CD4-positive, CD25-positive, alpha-beta regulatory T cell (primary cell): Measurements from ENCODE around the gene CUL2. TPM values are rescaled to one million over a fixed set of nuclear protein-coding genes. Genes with fewer than 3 reads are reported as not detected.

ENCODE experiments used
- ATAC-seq, 2 donors: fragments of 150-1000 bp; cut with Tn5 transposase; one replicate each; pipeline ENCODE4 v1.10.0; 2021; ENCODE audit warnings: low read depth in 2 of 2, moderate number of reproducible peaks in 2 of 2, moderate library complexity in 1 of 2
- DNase-seq, 3 donors: peaks; one replicate each; pipeline versions ENCODE4 v3.0.0 to v3.0.0-alpha.2; 2012 to 2022; ENCODE audit warnings: mixed read lengths in 1 of 3
- H3K27ac ChIP-seq: one replicate; pipeline ENCODE4 v1.7.0; 2013; ENCODE audit warnings: mild to moderate bottlenecking, low read length; ENCODE audit not compliant: insufficient read depth, poor library complexity, severe bottlenecking
- H3K27me3 ChIP-seq: one replicate; pipeline ENCODE4 v1.7.0; 2013; ENCODE audit warnings: low read length; ENCODE audit not compliant: control insufficient read depth, insufficient read depth
- H3K36me3 ChIP-seq: one replicate; pipeline ENCODE4 v1.7.0; 2013; ENCODE audit warnings: mild to moderate bottlenecking, low read length, moderate library complexity; ENCODE audit not compliant: control insufficient read depth, insufficient read depth
- H3K4me1 ChIP-seq: 2 replicates; pipeline ENCODE4 v1.7.0; 2013; ENCODE audit warnings: mild to moderate bottlenecking, low read length; ENCODE audit not compliant: insufficient read depth, control insufficient read depth, poor library complexity, severe bottlenecking
- H3K4me3 ChIP-seq: one replicate; pipeline ENCODE4 v1.7.0; 2013; ENCODE audit warnings: low read depth, mild to moderate bottlenecking, low read length, moderate library complexity
- H3K9me3 ChIP-seq, 2 experiments: 1 replicate in 1 of 2; 2 replicates in 1 of 2; pipeline ENCODE4 v1.7.0; 2013; ENCODE audit warnings: low read length in 2 of 2, mild to moderate bottlenecking in 1 of 2, moderate library complexity in 1 of 2; ENCODE audit not compliant: control insufficient read depth in 2 of 2
- H3K27ac Mint-ChIP-seq, 3 donors: one replicate each; pipeline ENCODE4 v1.8.0; 2020 to 2022; ENCODE audit warnings: mild to moderate bottlenecking in 3 of 3, mixed read lengths in 3 of 3, moderate library complexity in 2 of 3
- H3K27me3 Mint-ChIP-seq: one replicate; pipeline ENCODE4 v1.8.0; 2022; ENCODE audit warnings: mild to moderate bottlenecking, mixed read lengths
- H3K36me3 Mint-ChIP-seq: one replicate; pipeline ENCODE4 v1.8.0; 2020; ENCODE audit warnings: mixed read lengths
- H3K4me1 Mint-ChIP-seq, 4 donors: one replicate each; pipeline ENCODE4 v1.8.0; 2020 to 2022; ENCODE audit warnings: mixed read lengths in 4 of 4, mild to moderate bottlenecking in 1 of 4
- H3K4me3 Mint-ChIP-seq, 4 donors: one replicate each; pipeline ENCODE4 v1.8.0; 2020 to 2022; ENCODE audit warnings: mild to moderate bottlenecking in 4 of 4, mixed read lengths in 4 of 4, moderate library complexity in 3 of 4
- H3K9me3 Mint-ChIP-seq, 7 donors: one replicate each; pipeline ENCODE4 v1.8.0; 2020 to 2022; ENCODE audit warnings: mixed read lengths in 7 of 7, mild to moderate bottlenecking in 3 of 7, moderate library complexity in 2 of 7
- polyA plus RNA-seq, 4 donors: library from polyadenylated mRNA; unstranded; fragments of 300-500 nt; fragmentation: Illumina TruSeq; gene quantifications; one replicate each; pipeline ENCODE4 v1.2.3, GENCODE V29; 2021
- total RNA-seq: library from RNA; stranded (reverse); gene quantifications from one replicate; pipeline ENCODE4 v1.2.3, GENCODE V29; 2022

CUL2 gene
- total and polyA plus RNA-seq, 5 donors from 2014 or later, result 23.6 to 39.5 (median 27.2) TPM

DNA sequence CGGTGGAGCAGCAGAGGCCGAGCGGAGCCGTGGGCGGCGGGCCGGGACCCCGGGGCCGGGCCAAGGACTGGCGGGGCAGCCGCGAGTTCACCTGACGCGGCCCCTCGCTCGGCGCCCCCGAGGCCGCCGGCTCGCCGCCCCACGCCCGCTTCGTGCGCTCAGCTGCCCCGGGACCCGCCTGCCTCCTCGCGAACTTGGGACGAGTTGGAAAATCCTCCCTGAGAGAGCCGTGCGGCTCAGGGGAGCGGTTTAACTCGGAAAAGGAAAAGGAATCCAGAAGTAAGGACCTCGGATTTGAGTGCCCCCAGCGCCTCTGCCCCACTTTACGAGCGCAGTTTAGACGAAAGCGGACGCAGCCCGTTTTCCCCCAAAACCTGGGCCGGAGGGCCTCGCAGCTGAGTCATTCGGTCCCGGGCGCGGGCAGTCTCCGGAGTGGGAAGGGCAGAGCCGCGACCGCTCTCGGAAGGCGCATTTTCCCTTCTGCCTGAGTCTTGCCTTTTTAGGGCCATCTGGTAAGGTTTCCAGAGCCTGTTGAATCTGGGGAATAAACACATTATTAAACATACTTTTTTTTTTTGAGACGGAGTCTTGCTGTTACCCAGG is 37.2 kb upstream of the CUL2 start:
- Mint-ChIP-seq H3K4me3 (peak overlapping the region; percentile 88 to 97 (median 94)), H3K27ac (peak overlapping the region; percentile 83 to 99 (median 96)), H3K36me3 (no peaks in the 10 kb centered on the region), H3K9me3 (peaks cover 0 to 2% (median 0%) of the 10 kb centered on the region in 7 donors), H3K4me1 (peaks cover 20 to 58% (median 37%) of the 10 kb centered on the region in 4 donors), H3K27me3 (peaks cover 17% of the 10 kb centered on the region)
- peaks cover 37% of the 10 kb centered on the region for H3K4me1 ChIP-seq
- no peaks in the 10 kb centered on the region for H3K36me3 ChIP-seq
- H3K4me3 ChIP-seq, result peak overlapping the region; percentile 90
- DNase-seq (peak; percentile 56 to 66 (median 60)), ATAC-seq (no peak)
- no peaks in the 10 kb centered on the region for H3K9me3 ChIP-seq
- H3K27ac ChIP-seq, result peak overlapping the region; percentile 100
- no peaks in the 10 kb centered on the region for H3K27me3 ChIP-seq

DNA sequence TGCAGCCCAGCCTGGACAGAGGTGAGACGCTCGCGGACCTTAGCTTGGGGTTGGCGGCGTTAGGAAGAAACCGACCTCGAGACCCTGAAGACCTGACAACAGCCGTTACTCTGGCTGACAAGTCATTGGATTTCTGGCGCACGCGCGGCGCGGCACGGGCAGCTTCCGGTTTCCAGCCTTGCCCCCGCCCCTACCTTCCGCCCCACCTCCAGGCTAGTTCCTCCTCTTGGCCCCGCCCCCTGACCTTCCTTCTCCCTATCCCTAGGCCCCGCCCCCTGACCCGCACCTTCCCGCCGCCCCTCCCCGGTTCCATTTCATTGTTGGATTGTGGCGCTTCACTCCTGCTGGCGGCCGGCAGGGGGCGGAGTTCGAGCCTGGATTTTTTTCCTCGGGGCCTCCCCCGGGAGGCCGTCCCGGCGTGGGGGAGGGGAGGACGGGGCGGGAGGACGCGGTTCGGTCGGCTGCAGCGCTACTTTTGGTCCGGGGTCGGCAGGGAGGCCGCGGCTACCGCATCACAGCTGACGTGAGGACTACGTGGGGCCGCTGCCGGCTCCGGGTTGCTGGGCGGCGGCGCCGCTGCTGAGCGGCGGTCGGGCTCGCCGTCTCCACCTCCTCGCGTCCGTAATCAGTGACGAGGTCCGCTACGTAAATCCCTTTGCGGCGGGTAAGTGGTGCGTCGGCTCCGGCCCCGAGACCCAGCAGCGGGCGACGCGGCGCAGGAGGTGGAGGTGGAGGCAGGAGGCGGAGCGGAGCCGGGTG is 36.6 kb upstream of the CUL2 start, which contains the start of gene CREM:
Gene CREM, plus strand, starts transcription at position 317 of the 759 bp plus-strand sequence. CDS start 10,990 bp downstream, outside the sequence.
- Mint-ChIP-seq H3K36me3 (no peaks in the 10 kb centered on the region), H3K27ac (peak within 1 kb of the TSS; percentile 95 to 99 (median 96)), H3K27me3 (peaks cover 17% of the 10 kb centered on the region), H3K9me3 (peaks cover 0 to 2% (median 0%) of the 10 kb centered on the region in 7 donors), H3K4me1 (peaks cover 20 to 51% (median 33%) of the 10 kb centered on the region in 4 donors), H3K4me3 (peak within 1 kb of the TSS; percentile 88 to 97 (median 94))
- Histone ChIP-seq H3K36me3 (no peaks in the 10 kb centered on the region), H3K27ac (peak within 1 kb of the TSS; percentile 100), H3K27me3 (no peaks in the 10 kb centered on the region), H3K4me3 (peak within 1 kb of the TSS; percentile 90), H3K4me1 (peaks cover 32% of the 10 kb centered on the region), H3K9me3 (no peaks in the 10 kb centered on the region)
- DNase-seq (peak; percentile 98 to 99 (median 98)), ATAC-seq (peak; percentile 84 to 85)

DNA sequence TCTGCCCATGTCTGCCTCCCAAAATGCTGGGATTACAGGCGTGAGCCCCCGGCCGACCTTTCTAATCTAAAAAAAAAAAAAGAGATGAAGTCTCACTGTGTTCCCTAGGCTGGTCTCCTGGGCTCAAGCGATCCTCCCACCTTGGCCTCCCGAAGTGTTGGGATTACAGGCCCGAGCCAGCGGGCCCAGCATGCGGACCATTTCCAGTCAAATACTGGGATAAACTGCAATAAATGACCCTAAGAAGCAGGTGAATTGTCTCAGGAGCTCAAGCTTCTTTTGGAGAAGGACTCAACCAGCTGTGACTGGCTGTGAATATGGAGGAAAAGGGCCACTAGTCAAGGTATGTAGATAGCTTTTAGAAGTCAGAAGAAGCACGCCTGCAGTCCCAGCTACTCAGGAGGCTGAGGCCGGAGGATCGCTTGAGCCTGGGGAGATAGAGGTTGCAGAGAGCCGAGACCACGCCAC is 36.0 kb upstream of the CUL2 start:
- peak overlapping the region; percentile 73 for H3K4me3 ChIP-seq
- peaks cover 20 to 45% (median 31%) of the 10 kb centered on the region in 4 donors for H3K4me1 Mint-ChIP-seq

DNA sequence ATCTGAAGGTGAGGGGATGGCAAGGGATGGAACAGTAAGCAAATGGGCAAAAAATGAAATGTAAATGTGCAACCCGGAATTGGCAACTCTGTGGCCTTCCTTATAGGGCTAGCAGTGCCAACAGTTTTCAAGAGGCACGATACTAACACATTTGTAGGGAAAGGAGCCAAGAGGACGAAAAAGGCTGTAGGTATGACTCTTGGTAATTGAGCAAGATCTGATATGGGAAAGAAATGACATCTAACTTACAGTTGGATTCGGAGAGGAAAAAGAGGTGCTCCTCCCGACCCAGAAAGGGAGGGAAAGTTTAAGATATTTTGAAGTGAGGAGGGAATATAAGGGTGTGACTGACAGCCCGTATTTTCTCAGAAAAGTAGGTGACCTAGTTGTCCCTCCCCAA is 34.4 kb upstream of the CUL2 start:
- ATAC-seq, result no peak
- Histone ChIP-seq H3K4me1 (peaks cover 16% of the 10 kb centered on the region), H3K4me3 (no peak overlapping the region), H3K9me3 (no peaks in the 10 kb centered on the region), H3K27me3 (no peaks in the 10 kb centered on the region), H3K36me3 (no peaks in the 10 kb centered on the region), H3K27ac (no peak overlapping the region)
- Mint-ChIP-seq H3K4me1 (peaks cover 13 to 31% (median 22%) of the 10 kb centered on the region in 4 donors), H3K4me3 (peak overlapping the region in 2 of 4 donors; percentile 5 to 46), H3K36me3 (no peaks in the 10 kb centered on the region), H3K27me3 (peaks cover 17% of the 10 kb centered on the region), H3K27ac (peak overlapping the region in 1 of 3 donors; percentile 99), H3K9me3 (peaks cover 0 to 2% (median 0%) of the 10 kb centered on the region in 7 donors)
- DNase-seq, result no peak

More for the DNA sequence above, 36.0 kb upstream of the CUL2 start:
- ATAC-seq (no peak), DNase-seq (no peak)
- Mint-ChIP-seq H3K27ac (peak overlapping the region; percentile 95 to 99 (median 96)), H3K36me3 (no peaks in the 10 kb centered on the region), H3K27me3 (peaks cover 17% of the 10 kb centered on the region), H3K9me3 (peaks cover 0 to 2% (median 0%) of the 10 kb centered on the region in 7 donors), H3K4me3 (peak overlapping the region; percentile 88 to 94 (median 93))
- no peaks in the 10 kb centered on the region for H3K36me3 ChIP-seq
- H3K9me3 ChIP-seq, result no peaks in the 10 kb centered on the region
- H3K4me1 ChIP-seq, result peaks cover 26% of the 10 kb centered on the region
- H3K27ac ChIP-seq, result peak overlapping the region; percentile 100
- no peaks in the 10 kb centered on the region for H3K27me3 ChIP-seq

DNA sequence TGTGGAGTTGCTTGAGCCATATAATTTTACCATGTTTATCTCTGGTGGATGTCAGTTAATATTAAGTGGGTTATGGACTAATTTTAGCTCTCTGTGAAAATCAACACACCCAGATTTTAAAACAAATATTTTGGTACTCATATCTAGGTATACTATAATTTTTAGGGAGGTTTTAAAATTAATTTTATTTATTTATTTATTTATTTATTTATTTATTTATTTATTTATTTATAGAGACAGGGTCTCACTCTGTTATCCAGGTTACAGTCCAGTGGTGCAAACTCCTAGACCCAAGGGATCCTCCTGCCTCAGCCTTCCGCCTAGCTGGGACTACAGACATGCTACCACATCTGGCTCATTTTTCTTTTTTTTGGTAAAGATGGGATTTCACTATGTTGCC is 29.2 kb upstream of the CUL2 start:
- Histone ChIP-seq H3K27ac (no peak overlapping the region), H3K27me3 (peaks cover 2% of the 10 kb centered on the region), H3K4me1 (no peaks in the 10 kb centered on the region), H3K36me3 (no peaks in the 10 kb centered on the region), H3K4me3 (no peak overlapping the region), H3K9me3 (no peaks in the 10 kb centered on the region)
- ATAC-seq (no peak), DNase-seq (no peak)
- H3K36me3 Mint-ChIP-seq, result no peaks in the 10 kb centered on the region
- peaks cover 14% of the 10 kb centered on the region for H3K27me3 Mint-ChIP-seq
- H3K9me3 Mint-ChIP-seq, result no peaks in the 10 kb centered on the region
- H3K27ac Mint-ChIP-seq, result no peak overlapping the region
- peaks cover 0 to 11% (median 2%) of the 10 kb centered on the region in 4 donors for H3K4me1 Mint-ChIP-seq
- H3K4me3 Mint-ChIP-seq, result no peak overlapping the region

DNA sequence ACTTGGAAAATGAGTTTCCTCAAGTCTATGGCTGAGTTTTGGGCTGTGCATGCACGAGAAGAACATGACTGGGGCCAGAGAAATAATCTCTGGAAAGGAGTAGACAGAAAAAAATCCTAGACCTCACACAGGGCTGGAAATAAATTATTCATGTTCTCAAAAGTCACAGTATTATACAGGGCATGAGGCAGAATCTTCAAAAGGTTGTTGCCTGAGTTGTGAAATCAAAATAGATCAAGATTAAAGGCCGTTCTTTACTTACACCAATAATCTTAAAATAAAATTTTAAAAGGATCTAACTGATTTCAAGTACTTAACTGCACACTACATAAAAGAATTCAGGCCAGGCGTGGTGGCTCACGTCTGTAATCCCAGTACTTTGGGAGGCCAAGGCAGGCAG is 22.4 kb upstream of the CUL2 start:
- DNase-seq (no peak), ATAC-seq (no peak)
- H3K36me3 Mint-ChIP-seq, result no peaks in the 10 kb centered on the region
- H3K27me3 ChIP-seq, result peaks cover 2% of the 10 kb centered on the region
- H3K27ac ChIP-seq, result no peak overlapping the region
- H3K4me3 ChIP-seq, result no peak overlapping the region
- H3K36me3 ChIP-seq, result no peaks in the 10 kb centered on the region
- peaks cover 0 to 2% (median 0%) of the 10 kb centered on the region in 7 donors for H3K9me3 Mint-ChIP-seq
- no peaks in the 10 kb centered on the region for H3K9me3 ChIP-seq
- no peaks in the 10 kb centered on the region for H3K4me1 ChIP-seq
- H3K27ac Mint-ChIP-seq, result no peak overlapping the region
- H3K4me3 Mint-ChIP-seq, result no peak overlapping the region
- no peaks in the 10 kb centered on the region for H3K4me1 Mint-ChIP-seq
- H3K27me3 Mint-ChIP-seq, result peaks cover 11% of the 10 kb centered on the region

DNA sequence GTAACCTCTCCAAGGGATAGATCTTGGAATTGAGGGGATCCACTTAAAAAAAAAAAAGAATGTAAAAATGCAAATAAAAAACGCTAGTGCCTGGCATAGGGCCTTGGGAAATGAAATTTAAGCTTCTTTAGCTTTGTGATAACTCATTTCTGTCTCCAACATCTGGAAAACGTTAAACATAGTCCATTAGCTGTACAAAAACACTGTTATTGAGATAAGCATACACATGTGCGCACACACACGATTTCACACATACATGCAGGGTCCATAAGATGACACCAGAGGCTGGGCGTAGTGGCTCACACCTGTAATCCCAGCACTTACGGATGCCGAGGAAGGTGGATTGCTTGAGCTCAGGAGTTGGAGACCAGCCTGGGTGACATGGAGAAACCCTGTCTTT is 13.7 kb upstream of the CUL2 start:
- Mint-ChIP-seq H3K27me3 (peaks cover 10% of the 10 kb centered on the region), H3K9me3 (no peaks in the 10 kb centered on the region), H3K27ac (no peak overlapping the region), H3K4me1 (no peaks in the 10 kb centered on the region), H3K36me3 (no peaks in the 10 kb centered on the region), H3K4me3 (no peak overlapping the region)
- no peak overlapping the region for H3K4me3 ChIP-seq
- H3K9me3 ChIP-seq, result no peaks in the 10 kb centered on the region
- no peak for ATAC-seq
- H3K36me3 ChIP-seq, result no peaks in the 10 kb centered on the region
- DNase-seq, result no peak
- no peaks in the 10 kb centered on the region for H3K4me1 ChIP-seq
- H3K27me3 ChIP-seq, result no peaks in the 10 kb centered on the region
- no peak overlapping the region for H3K27ac ChIP-seq
